Esophagus squamous epithelium (tissue), 5 donors: Measurements from ENCODE around the gene DRAXIN. TPM values are rescaled to one million over a fixed set of nuclear protein-coding genes. Genes with fewer than 3 reads are reported as not detected.

Experiments
- DNase-seq: peaks from one replicate; lab custom pipeline; 2025; lab: John Stamatoyannopoulos, UW
- H3K27ac ChIP-seq, 4 donors: fragments of 200-600 bp; sonication (generic); one replicate each; pipeline ENCODE4 v1.5.1; 2016 to 2019; ENCODE audit warnings: mild to moderate bottlenecking in 1 of 4
- H3K27me3 ChIP-seq, 4 donors: fragments of 200-600 bp; sonication (generic); 1 replicate in 3 of 4; 2 replicates in 1 of 4; pipeline versions ENCODE4 v1.5.1 to v1.6.0; 2017 to 2021; ENCODE audit warnings: antibody characterized with exemption in 1 of 4
- H3K36me3 ChIP-seq, 3 donors: fragments of 200-600 bp; sonication (generic); one replicate each; pipeline ENCODE4 v1.5.1; 2016 to 2019
- H3K4me1 ChIP-seq, 3 donors: fragments of 200-600 bp; sonication (generic); one replicate each; pipeline ENCODE4 v1.5.1; 2017 to 2019
- H3K4me3 ChIP-seq, 4 donors: fragments of 200-600 bp; sonication (generic); 1 replicate in 3 of 4; 2 replicates in 1 of 4; pipeline ENCODE4 v1.5.1; 2016 to 2019; ENCODE audit warnings: mild to moderate bottlenecking in 2 of 4, moderate library complexity in 1 of 4
- H3K9me3 ChIP-seq, 3 donors: fragments of 200-600 bp; sonication (generic); one replicate each; pipeline ENCODE4 v1.5.1; 2016 to 2019
- CTCF ChIP-seq, 6 experiments: fragments of 450-650 bp in 4 of 6; fragments of 200-600 bp in 2 of 6; sonication (generic) in 2 of 6; IDR thresholded peaks; one replicate each; pipeline ENCODE4 v1.5.1; 2016 to 2019; ENCODE audit warnings: antibody characterized with exemption in 6 of 6, mild to moderate bottlenecking in 4 of 6, moderate library complexity in 4 of 6
- POLR2A ChIP-seq, 4 donors: fragments of 450-650 bp; IDR thresholded peaks; one replicate each; pipeline ENCODE4 v1.6.1; 2017; ENCODE audit warnings: antibody characterized with exemption in 4 of 4, mild to moderate bottlenecking in 4 of 4, moderate library complexity in 3 of 4
- WGBS, 2 donors: methylation state at CpG; one replicate each; pipeline ENCODE4 v1.1.5; 2018; 5-methylcytosine and 5-hydroxymethylcytosine counted together
- intact Hi-C: fragments of 100-400 bp; cut with DNase I; formaldehyde crosslinking; loops from one replicate; pipeline ENCODE4 v1.15.0; 2022
- total RNA-seq, 4 donors: library from RNA; depleted of rRNA; stranded (reverse); fragments of >200 nt; gene quantifications; one replicate each; pipeline ENCODE4 v1.1.0, GENCODE V29; 2016
- donor health status: DM: yes; HTN: yes; CAD: no.

The DRAXIN gene
- total RNA-seq, 4 donors from 2014 or later = not detected

- H3K36me3 ChIP-seq = no peaks in the 10 kb centered on the region
- peak overlapping the region; percentile 77 to 91 (median 84) for H3K27ac ChIP-seq
- no peaks in the 10 kb centered on the region for H3K27me3 ChIP-seq
- intact Hi-C loops = no loop called here
- no peaks in the 10 kb centered on the region for H3K9me3 ChIP-seq
- 5 to 9% methylated on average over 14 to 16 of the region's 17 CpGs for WGBS, 2 donors
- H3K4me1 ChIP-seq = peaks cover 13 to 63% (median 44%) of the 10 kb centered on the region in 3 donors
- DNase-seq = peak; percentile 19
- peak overlapping the region; percentile 15 to 60 (median 32) for H3K4me3 ChIP-seq
- TF ChIP-seq POLR2A (IDR thresholded peaks at IDR 0.05) (no peak), CTCF (IDR thresholded peaks at IDR 0.05) (no peak)
Measured at GRCh38 chr1:11731691-11732283, 40.3 kb downstream of the DRAXIN start.

GRCh38 chr1:11733306-11733705 is 41.8 kb downstream of the DRAXIN start:
- Histone ChIP-seq H3K4me1 (peaks cover 23 to 79% (median 54%) of the 10 kb centered on the region in 3 donors), H3K36me3 (no peaks in the 10 kb centered on the region), H3K27me3 (no peaks in the 10 kb centered on the region), H3K27ac (peak overlapping the region in 2 of 4 donors; percentile 81 to 86), H3K9me3 (no peaks in the 10 kb centered on the region), H3K4me3 (no peak overlapping the region)
- WGBS, 2 donors = 77 to 90% methylated on average over 3 of the region's 3 CpGs
- TF ChIP-seq CTCF (IDR thresholded peaks at IDR 0.05) = no peak
- no peak for TF ChIP-seq POLR2A (IDR thresholded peaks at IDR 0.05)
- no peak for DNase-seq
- intact Hi-C loops = no loop called here

- no peak for DNase-seq
- Histone ChIP-seq H3K4me1 (peaks cover 23 to 83% (median 50%) of the 10 kb centered on the region in 3 donors), H3K9me3 (no peaks in the 10 kb centered on the region), H3K36me3 (no peaks in the 10 kb centered on the region), H3K27ac (peak overlapping the region; percentile 90 to 98 (median 92)), H3K27me3 (no peaks in the 10 kb centered on the region), H3K4me3 (peak overlapping the region; percentile 67 to 94 (median 80))
- intact Hi-C loops = no loop called here
- 23 to 27% methylated on average over 2 of the region's 4 CpGs for WGBS, 2 donors
- no peak for TF ChIP-seq POLR2A (IDR thresholded peaks at IDR 0.05)
- no peak for TF ChIP-seq CTCF (IDR thresholded peaks at IDR 0.05)
Measured at GRCh38 chr1:11735531-11735853, 44.0 kb downstream of the DRAXIN start.

- Histone ChIP-seq H3K4me1 (peaks cover 23 to 83% (median 47%) of the 10 kb centered on the region in 3 donors), H3K27ac (peak within 1 kb of the TSS; percentile 90 to 98 (median 92)), H3K36me3 (no peaks in the 10 kb centered on the region), H3K9me3 (no peaks in the 10 kb centered on the region), H3K4me3 (peak within 1 kb of the TSS; percentile 67 to 94 (median 80)), H3K27me3 (no peaks in the 10 kb centered on the region)
- TF ChIP-seq CTCF (IDR thresholded peaks at IDR 0.05) (peak in 2 of 6 experiments; percentile 2 to 3), POLR2A (IDR thresholded peaks at IDR 0.05) (peak in 1 of 4 donors; percentile 67)
- DNase-seq = peak; percentile 50
- 1 to 4% methylated on average over 5 to 17 of the region's 59 CpGs for WGBS, 2 donors
- intact Hi-C loops = no loop called here
Measured at GRCh38 chr1:11735854-11736745, 44.6 kb downstream of the DRAXIN start, which contains the start of gene AGTRAP. AGTRAP (plus strand) TSS chr1:11736136; CDS start chr1:11736209, 73 bp downstream.
